SU-DHL-6 (cell line): Measurements from ENCODE around the gene UBE3C.
"Not testable (repeated sequence)": the region's sequence is repeated elsewhere in the genome, so short reads cannot be mapped to it uniquely, and the experiment has no call there.

ENCODE experiments used
- H2AFZ ChIP-seq: fragments of 200-600 bp; sonication (generic); 2 replicates; pipeline ENCODE4 v1.6.1; 2014; ENCODE audit warnings: low read depth, mild to moderate bottlenecking, moderate library complexity, mixed read lengths, antibody characterized with exemption, low read length; ENCODE audit not compliant: severe bottlenecking
- H3F3A ChIP-seq: fragments of 200-600 bp; shearing (Covaris generic); 2 replicates; pipeline ENCODE4 v1.6.0; 2016; ENCODE audit warnings: antibody characterized with exemption, mild to moderate bottlenecking; ENCODE audit not compliant: insufficient read depth
- H3K27ac ChIP-seq: fragments of 200-600 bp; sonication (generic); 2 replicates; pipeline ENCODE4 v1.5.1; 2016; ENCODE audit warnings: low read depth, mild to moderate bottlenecking, low read length, moderate library complexity, mixed read lengths
- H3K27me3 ChIP-seq: fragments of 200-600 bp; sonication (generic), shearing (Covaris generic); 2 replicates; pipeline ENCODE4 v1.6.0; 2014; ENCODE audit warnings: mild to moderate bottlenecking, low read length
- H3K36me3 ChIP-seq: fragments of 200-600 bp; sonication (generic); 2 replicates; pipeline ENCODE4 v1.6.1; 2014; ENCODE audit warnings: mild to moderate bottlenecking, low read length, mixed read lengths
- H3K4me2 ChIP-seq: fragments of 300-600, 200-600 bp; shearing (Covaris generic), sonication (generic); 2 replicates; pipeline ENCODE4 v1.6.0; 2014; ENCODE audit warnings: low read length, low read depth, mild to moderate bottlenecking; ENCODE audit not compliant: poor library complexity, severe bottlenecking
- H3K4me3 ChIP-seq: fragments of 200-600 bp; sonication (generic); 2 replicates; pipeline ENCODE4 v1.5.1; 2014; ENCODE audit warnings: antibody characterized with exemption, low read length, mild to moderate bottlenecking, mixed read lengths; ENCODE audit not compliant: insufficient read depth, poor library complexity, severe bottlenecking
- H3K79me2 ChIP-seq: fragments of 200-600 bp; sonication (generic); 2 replicates; pipeline ENCODE4 v1.6.1; 2014; ENCODE audit warnings: mild to moderate bottlenecking, low read length, moderate library complexity; ENCODE audit not compliant: insufficient read depth
- H3K9ac ChIP-seq: fragments of 200-600 bp; sonication (generic); 2 replicates; pipeline ENCODE4 v1.7.0; 2014; ENCODE audit warnings: mild to moderate bottlenecking, low read length
- H3K9me2 ChIP-seq: fragments of 200-600 bp; sonication (generic); replicated peaks from 2 replicates; pipeline ENCODE4 v1.6.1; 2014; ENCODE audit warnings: low read length; ENCODE audit not compliant: insufficient read depth
- H3K9me3 ChIP-seq: fragments of 200-600 bp; sonication (generic); 2 replicates; pipeline ENCODE4 v1.6.1; 2014; ENCODE audit warnings: low read length, mixed read lengths; ENCODE audit not compliant: insufficient read depth
- H4K20me1 ChIP-seq: fragments of 200-600 bp; sonication (generic); 2 replicates; pipeline ENCODE4 v1.6.1; 2014; ENCODE audit warnings: low read depth, mild to moderate bottlenecking, antibody characterized with exemption, low read length, moderate library complexity, mixed read lengths
- EZH2phosphoT487 ChIP-seq: fragments of 200-600 bp; sonication (generic), shearing (Covaris generic); conservative IDR thresholded peaks from 2 replicates; pipeline ENCODE4 v1.6.1; 2018; ENCODE audit warnings: mild to moderate bottlenecking, antibody characterized with exemption, low read length, moderate library complexity, mixed read lengths
- TF ChIP-seq, protein P1 (sequence below): fragments of 200-600 bp; sonication (generic); IDR thresholded peaks from one replicate; pipeline ENCODE4 v1.5.1; 2017; ENCODE audit warnings: antibody characterized with exemption, mild to moderate bottlenecking, low read length, moderate library complexity; ENCODE audit not compliant: insufficient read depth, poor library complexity, severe bottlenecking

The UBE3C gene

DNA sequence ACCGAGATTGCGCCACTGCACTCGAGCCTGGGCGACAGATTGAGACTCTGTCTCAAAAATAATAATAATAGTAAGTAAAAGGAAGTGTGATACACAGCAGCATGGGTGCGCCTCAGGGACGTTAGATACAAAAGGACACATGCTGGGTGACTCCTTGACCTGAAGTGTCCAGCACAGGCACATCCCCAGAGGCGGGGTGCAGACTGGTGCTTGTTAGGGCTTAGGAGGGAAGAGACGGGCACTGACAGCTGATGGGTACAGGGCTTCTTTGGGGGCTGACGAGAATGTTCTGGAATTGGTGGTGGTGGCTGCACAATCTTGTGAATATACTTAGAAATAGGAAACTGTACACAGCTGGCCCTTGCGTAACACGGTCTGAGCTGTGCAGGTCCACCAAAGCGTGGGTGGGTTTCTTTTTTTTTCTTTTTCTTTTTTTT, 136.3 kb downstream of the UBE3C start:
- Histone ChIP-seq H3K4me3 (no peak overlapping the region), H3K9ac (no peak overlapping the region), H3K79me2 (no peaks in the 10 kb centered on the region), H3K4me2 (no peak overlapping the region), H3K36me3 (no peaks in the 10 kb centered on the region), H3K27me3 (no peaks in the 10 kb centered on the region), H2AFZ (no peak overlapping the region), H3K9me2 (no peaks in the 10 kb centered on the region), H3K9me3 (no peaks in the 10 kb centered on the region), H3K27ac (no peak overlapping the region), H4K20me1 (no peaks in the 10 kb centered on the region), H3F3A (no peaks in the 10 kb centered on the region)
- TF ChIP-seq, protein P1, sequence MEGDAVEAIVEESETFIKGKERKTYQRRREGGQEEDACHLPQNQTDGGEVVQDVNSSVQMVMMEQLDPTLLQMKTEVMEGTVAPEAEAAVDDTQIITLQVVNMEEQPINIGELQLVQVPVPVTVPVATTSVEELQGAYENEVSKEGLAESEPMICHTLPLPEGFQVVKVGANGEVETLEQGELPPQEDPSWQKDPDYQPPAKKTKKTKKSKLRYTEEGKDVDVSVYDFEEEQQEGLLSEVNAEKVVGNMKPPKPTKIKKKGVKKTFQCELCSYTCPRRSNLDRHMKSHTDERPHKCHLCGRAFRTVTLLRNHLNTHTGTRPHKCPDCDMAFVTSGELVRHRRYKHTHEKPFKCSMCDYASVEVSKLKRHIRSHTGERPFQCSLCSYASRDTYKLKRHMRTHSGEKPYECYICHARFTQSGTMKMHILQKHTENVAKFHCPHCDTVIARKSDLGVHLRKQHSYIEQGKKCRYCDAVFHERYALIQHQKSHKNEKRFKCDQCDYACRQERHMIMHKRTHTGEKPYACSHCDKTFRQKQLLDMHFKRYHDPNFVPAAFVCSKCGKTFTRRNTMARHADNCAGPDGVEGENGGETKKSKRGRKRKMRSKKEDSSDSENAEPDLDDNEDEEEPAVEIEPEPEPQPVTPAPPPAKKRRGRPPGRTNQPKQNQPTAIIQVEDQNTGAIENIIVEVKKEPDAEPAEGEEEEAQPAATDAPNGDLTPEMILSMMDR = no peak
- TF ChIP-seq EZH2phosphoT487 = no peak

DNA sequence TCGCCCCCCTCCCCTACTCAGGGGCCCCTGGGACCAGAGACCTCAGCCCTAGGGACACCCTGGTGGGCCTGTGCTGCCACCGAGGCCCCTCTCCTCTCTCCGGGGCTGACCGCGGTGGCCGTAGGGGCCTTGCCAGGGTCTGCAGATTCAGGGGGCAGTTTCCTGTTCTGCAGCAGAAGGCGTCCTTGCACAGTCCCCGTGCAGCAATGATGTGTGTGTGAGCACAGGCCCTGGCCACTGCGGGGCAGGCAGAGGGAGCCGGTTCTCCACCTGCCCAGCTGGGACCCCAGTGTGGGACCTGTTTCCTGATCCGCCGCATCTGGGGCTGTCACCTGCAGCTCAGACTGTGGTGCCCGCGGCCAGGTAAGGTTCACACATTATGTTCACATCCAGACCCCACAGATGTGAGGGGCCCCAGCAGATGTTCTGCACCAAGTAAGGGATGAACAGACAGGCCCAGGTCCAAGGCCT, 137.4 kb downstream of the UBE3C start:
- no peaks in the 10 kb centered on the region for H3K9me3 ChIP-seq
- TF ChIP-seq EZH2phosphoT487 = no peak
- TF ChIP-seq, protein P1 = no peak
- no peaks in the 10 kb centered on the region for H4K20me1 ChIP-seq
- no peaks in the 10 kb centered on the region for H3K36me3 ChIP-seq
- no peaks in the 10 kb centered on the region for H3K9me2 ChIP-seq
- no peak overlapping the region for H3K27ac ChIP-seq
- H3K4me3 ChIP-seq = no peak overlapping the region
- H3K4me2 ChIP-seq = no peak overlapping the region
- H3K9ac ChIP-seq = no peak overlapping the region
- H3K27me3 ChIP-seq = no peaks in the 10 kb centered on the region
- no peaks in the 10 kb centered on the region for H3K79me2 ChIP-seq
- no peak overlapping the region for H2AFZ ChIP-seq
- no peaks in the 10 kb centered on the region for H3F3A ChIP-seq

GRCh38 chr7:157276731-157277562, 138.2 kb downstream of the UBE3C start:
- no peak overlapping the region for H3K4me2 ChIP-seq
- no peak for TF ChIP-seq EZH2phosphoT487
- TF ChIP-seq, protein P1 = no peak
- H2AFZ ChIP-seq = no peak overlapping the region
- H3K36me3 ChIP-seq = no peaks in the 10 kb centered on the region
- no peaks in the 10 kb centered on the region for H3K9me2 ChIP-seq
- H3K4me3 ChIP-seq = no peak overlapping the region
- no peaks in the 10 kb centered on the region for H4K20me1 ChIP-seq
- no peaks in the 10 kb centered on the region for H3K27me3 ChIP-seq
- no peak overlapping the region for H3K9ac ChIP-seq
- H3F3A ChIP-seq = no peaks in the 10 kb centered on the region
- no peak overlapping the region for H3K27ac ChIP-seq
- no peaks in the 10 kb centered on the region for H3K9me3 ChIP-seq
- no peaks in the 10 kb centered on the region for H3K79me2 ChIP-seq

GRCh38 chr7:157277568-157277967, 138.8 kb downstream of the UBE3C start:
- not testable (repeated sequence) for H3K27me3 ChIP-seq, H3K27ac ChIP-seq, H3K9me3 ChIP-seq, H3K9ac ChIP-seq, H3K9me2 ChIP-seq, H3K4me3 ChIP-seq, H2AFZ ChIP-seq, H4K20me1 ChIP-seq, H3F3A ChIP-seq, H3K79me2 ChIP-seq, H3K4me2 ChIP-seq, H3K36me3 ChIP-seq
